HL-60 (cell line): ENCODE results near the gene PHF21B.

Source experiments
- DNase-seq, 2 experiments: peaks; one replicate each; pipeline ENCODE4 v3.0.0-alpha.2; 2010 to 2020; ENCODE audit warnings: low read depth in 1 of 2, low spot score in 1 of 2
- H3K27ac ChIP-seq: fragments of 250-450 bp; sonication (Bioruptor Pico); replicated peaks from 2 replicates; pipeline ENCODE4 v1.5.1; 2020; ENCODE audit warnings: mild to moderate bottlenecking, moderate library complexity
- H3K27me3 ChIP-seq: fragments of 250-450 bp; sonication (Bioruptor Pico); 2 replicates; pipeline ENCODE4 v1.5.1; 2021; ENCODE audit warnings: mild to moderate bottlenecking, moderate library complexity; ENCODE audit not compliant: insufficient read depth, poor library complexity, severe bottlenecking
- H3K4me3 ChIP-seq: replicated peaks from 2 replicates; pipeline ENCODE4 v1.5.1; 2011; ENCODE audit warnings: mild to moderate bottlenecking, control low read depth, low read length; ENCODE audit not compliant: insufficient read depth
- CTCF ChIP-seq: IDR thresholded peaks from one replicate; pipeline ENCODE4 v1.5.1; 2011; ENCODE audit warnings: low read length, control low read depth, inconsistent platforms; ENCODE audit not compliant: insufficient read depth
- GABPA ChIP-seq: IDR thresholded peaks from 2 replicates; pipeline ENCODE4 v1.6.1; 2012; ENCODE audit warnings: low read depth
- POLR2AphosphoS5 ChIP-seq: IDR thresholded peaks from 2 replicates; pipeline ENCODE4 v1.6.1; 2012; ENCODE audit warnings: low read depth
- SPI1 ChIP-seq: IDR thresholded peaks from 2 replicates; pipeline ENCODE4 v1.6.1; 2012; ENCODE audit warnings: low read depth, mild to moderate bottlenecking, borderline replicate concordance
- TF ChIP-seq, protein P1 (sequence below): IDR thresholded peaks from 2 replicates; pipeline ENCODE4 v1.6.1; 2012; ENCODE audit warnings: low read depth; ENCODE audit not compliant: insufficient replicate concordance

Gene PHF21B

GRCh38 chr22:45029501-45029900, 19.7 kb upstream of the PHF21B start:
- TF ChIP-seq CTCF, result no peak
- no peak for TF ChIP-seq POLR2AphosphoS5
- TF ChIP-seq SPI1, result no peak
- TF ChIP-seq, protein P1, sequence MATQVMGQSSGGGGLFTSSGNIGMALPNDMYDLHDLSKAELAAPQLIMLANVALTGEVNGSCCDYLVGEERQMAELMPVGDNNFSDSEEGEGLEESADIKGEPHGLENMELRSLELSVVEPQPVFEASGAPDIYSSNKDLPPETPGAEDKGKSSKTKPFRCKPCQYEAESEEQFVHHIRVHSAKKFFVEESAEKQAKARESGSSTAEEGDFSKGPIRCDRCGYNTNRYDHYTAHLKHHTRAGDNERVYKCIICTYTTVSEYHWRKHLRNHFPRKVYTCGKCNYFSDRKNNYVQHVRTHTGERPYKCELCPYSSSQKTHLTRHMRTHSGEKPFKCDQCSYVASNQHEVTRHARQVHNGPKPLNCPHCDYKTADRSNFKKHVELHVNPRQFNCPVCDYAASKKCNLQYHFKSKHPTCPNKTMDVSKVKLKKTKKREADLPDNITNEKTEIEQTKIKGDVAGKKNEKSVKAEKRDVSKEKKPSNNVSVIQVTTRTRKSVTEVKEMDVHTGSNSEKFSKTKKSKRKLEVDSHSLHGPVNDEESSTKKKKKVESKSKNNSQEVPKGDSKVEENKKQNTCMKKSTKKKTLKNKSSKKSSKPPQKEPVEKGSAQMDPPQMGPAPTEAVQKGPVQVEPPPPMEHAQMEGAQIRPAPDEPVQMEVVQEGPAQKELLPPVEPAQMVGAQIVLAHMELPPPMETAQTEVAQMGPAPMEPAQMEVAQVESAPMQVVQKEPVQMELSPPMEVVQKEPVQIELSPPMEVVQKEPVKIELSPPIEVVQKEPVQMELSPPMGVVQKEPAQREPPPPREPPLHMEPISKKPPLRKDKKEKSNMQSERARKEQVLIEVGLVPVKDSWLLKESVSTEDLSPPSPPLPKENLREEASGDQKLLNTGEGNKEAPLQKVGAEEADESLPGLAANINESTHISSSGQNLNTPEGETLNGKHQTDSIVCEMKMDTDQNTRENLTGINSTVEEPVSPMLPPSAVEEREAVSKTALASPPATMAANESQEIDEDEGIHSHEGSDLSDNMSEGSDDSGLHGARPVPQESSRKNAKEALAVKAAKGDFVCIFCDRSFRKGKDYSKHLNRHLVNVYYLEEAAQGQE, result no peak
- TF ChIP-seq GABPA, result no peak

DNA sequence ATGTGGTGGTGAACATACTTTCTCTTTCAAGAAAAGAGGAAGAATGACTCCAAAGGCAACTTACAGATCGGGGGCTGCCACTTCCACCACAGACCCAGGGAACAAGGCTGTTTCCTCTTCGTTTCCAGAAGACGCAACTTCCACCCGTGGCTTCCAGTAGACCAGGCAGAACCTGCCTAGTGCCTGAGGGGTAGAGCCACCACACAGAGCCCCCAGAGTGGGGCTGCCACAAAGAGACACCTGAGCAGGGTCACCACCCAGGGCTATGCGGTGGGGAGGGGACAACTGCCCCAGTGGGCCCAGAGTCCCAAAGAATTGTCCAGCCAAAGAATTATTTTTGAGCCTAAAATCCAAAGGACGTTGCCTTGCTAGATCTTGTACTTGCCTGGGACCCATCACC, 16.7 kb upstream of the PHF21B start:
- Histone ChIP-seq H3K4me3 (no peak overlapping the region), H3K27me3 (no peaks in the 10 kb centered on the region), H3K27ac (no peak overlapping the region)
- DNase-seq, result no peak
- TF ChIP-seq SPI1, result no peak
- no peak for TF ChIP-seq GABPA
- TF ChIP-seq CTCF, result no peak
- TF ChIP-seq POLR2AphosphoS5, result no peak
- TF ChIP-seq, protein P1, result no peak

More at GRCh38 chr22:45029501-45029900, 19.7 kb upstream of the PHF21B start:
- Histone ChIP-seq H3K27me3 (no peaks in the 10 kb centered on the region), H3K27ac (no peak overlapping the region), H3K4me3 (no peak overlapping the region)
- no peak for DNase-seq

GRCh38 chr22:45023431-45023830, 13.6 kb upstream of the PHF21B start:
- Histone ChIP-seq H3K27me3 (no peaks in the 10 kb centered on the region), H3K27ac (no peak overlapping the region), H3K4me3 (no peak overlapping the region)
- TF ChIP-seq SPI1 (no peak), CTCF (no peak), GABPA (no peak), POLR2AphosphoS5 (no peak)
- TF ChIP-seq, protein P1, result no peak
- DNase-seq, result no peak
